GM21786 (cell line): ENCODE data around the gene RGPD6.
A peak's percentile ranks its signal among the peaks of the same experiment; 100 is the strongest.
"Not testable (repeated sequence)": the region's sequence is repeated elsewhere in the genome, so short reads cannot be mapped to it uniquely, and the experiment has no call there.

Experiments used
- ATAC-seq: cut with Tn5 transposase; IDR thresholded peaks from one replicate; pipeline ENCODE4 v1.9.1; 2021; ENCODE audit not compliant: unreplicated experiment

Gene RGPD6

DNA sequence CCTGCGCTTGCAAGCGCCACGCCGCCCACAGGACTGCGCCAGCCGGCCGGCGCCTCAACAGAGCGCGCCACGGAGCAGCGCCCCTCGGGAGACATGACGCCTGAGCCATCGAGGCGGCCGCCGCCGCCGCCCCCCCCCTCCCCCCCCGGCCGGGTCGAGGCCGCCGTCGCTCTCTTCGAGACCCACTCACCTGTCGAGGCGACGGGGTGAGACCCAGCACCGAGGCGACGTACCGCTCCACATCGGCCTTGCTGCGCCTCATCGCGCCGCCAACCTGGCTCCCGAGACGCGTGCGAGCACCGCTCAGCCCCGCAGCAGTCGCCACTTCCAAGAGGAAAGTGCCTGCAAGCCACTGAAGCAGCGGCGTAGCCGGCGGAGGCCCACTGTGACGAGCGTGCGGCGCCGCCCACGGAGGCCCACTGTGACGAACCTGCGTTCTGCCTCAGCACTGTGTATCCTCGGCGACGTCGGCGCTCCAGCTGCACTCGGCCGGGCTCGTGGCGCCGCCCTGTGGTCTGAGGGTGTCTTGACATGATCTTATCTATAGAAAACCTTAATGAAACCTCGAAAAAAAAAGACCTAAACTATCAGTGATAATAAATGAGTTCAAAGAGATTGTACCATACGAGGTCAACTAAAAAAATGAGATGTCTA lies at the start of gene RGPD6:
TSS of gene RGPD6 (minus strand) at position 460 of the 654 bp plus-strand sequence. CDS start at position 262, 198 bp downstream.
- ATAC-seq = peak; percentile 94

DNA sequence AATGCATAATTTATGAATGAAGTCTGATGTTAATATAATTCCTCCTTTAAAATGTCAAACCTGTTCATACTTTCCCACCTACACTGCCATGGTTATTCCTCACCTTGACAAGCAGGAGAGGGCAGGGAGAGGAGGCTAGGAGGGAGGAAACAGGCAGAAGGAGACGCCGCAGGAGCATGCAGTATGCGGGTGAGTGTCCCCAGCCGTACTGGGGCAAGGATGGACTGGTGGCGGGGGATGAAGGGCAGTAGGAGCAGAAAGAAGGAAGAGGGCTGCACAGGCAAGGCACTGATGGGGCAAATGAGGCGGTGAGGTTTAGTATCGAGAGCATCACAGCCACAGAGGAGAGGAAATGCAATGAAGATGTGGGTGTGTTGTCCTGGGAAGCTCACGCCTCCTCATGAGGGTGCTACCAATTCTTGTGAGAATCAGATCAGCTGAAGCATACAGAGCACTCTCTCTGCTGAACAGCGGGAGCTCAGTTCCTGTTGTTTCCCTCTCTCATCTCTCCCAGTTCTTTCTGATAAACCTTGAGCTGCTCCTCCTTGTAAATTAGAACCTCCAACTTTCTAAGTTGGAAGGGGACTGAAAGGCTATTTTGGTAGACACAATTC lies 42.4 kb upstream of the RGPD6 start:
- ATAC-seq = not testable (repeated sequence)

DNA sequence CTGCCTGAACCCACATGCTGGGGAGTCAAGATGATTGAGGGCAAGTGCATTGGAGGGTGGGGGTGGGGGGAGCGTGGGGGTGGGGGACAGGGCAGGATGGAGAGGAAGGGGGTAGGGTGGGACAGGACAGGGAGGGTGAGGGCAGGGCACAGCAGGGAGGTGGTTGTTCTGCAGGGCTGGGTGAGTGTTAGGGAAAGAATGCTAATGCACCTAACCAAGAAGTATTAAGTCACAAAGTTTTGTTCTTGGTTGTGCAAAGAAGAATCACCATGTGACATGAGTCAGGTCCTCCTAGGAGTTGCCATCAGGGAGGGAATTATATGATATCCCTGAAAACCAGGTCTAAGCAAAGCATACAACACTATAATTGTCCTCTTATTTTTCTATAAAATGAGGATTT lies 36.9 kb upstream of the RGPD6 start:
- ATAC-seq = not testable (repeated sequence)

GRCh38 chr2:110610613-110611250 lies 33.7 kb upstream of the RGPD6 start:
- not testable (repeated sequence) for ATAC-seq

- ATAC-seq = not testable (repeated sequence)
These were observed 33.0 kb upstream of the RGPD6 start for GRCh38 chr2:110609843-110610612.

- not testable (repeated sequence) for ATAC-seq
These were observed 31.9 kb upstream of the RGPD6 start for GRCh38 chr2:110608788-110609502.

- not testable (repeated sequence) for ATAC-seq
These were observed 28.0 kb upstream of the RGPD6 start for GRCh38 chr2:110605057-110605456.

DNA sequence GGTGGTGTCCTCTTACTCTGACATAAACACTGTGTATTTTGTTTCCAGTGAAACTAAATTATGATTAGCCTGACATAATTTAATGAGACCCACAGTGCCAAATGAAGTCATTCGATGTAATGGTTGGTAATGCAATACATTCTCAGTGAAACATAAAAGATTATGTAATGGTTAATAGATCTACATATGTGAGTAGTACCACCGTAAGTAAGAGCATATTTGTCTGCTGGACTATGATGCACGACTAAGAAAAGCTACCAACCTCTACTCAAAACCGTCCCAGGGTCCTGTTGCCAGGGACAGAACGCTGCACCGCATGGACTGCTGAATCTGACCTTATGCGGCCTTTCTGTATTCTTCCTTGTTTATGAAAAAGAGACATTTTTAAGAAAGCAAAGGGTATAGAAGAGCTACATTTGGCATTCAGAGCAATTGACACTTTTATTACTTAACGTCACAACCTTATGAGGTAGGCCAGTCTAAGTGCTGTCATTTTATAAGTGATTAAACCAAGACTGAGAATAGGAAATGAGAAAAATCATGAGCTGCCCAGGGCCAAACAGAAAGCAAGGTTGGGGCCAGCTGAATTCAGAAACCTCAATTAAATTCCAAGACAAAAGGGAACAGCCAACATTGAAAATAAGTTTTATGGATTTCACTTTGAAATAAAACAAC lies 27.0 kb upstream of the RGPD6 start:
- not testable (repeated sequence) for ATAC-seq

DNA sequence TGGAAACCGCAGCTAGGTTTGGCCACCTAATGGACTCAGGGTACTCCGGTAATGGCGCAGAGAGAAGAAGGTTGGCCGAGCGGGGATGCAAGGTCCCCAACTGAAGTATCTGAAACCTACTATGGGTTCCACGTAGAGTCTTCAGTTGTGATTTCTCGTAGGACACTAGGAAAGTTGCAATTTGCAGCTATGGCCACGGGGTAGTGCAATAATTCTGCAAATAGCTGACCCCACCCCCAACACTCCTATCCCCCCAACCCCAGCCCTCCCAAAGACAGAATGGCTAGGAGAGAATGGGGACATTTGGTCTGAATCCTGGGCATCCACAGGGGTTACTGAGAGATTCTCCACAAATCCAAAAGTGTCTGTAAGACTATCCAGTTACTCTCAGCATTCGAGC lies 25.1 kb upstream of the RGPD6 start:
- ATAC-seq = not testable (repeated sequence)

DNA sequence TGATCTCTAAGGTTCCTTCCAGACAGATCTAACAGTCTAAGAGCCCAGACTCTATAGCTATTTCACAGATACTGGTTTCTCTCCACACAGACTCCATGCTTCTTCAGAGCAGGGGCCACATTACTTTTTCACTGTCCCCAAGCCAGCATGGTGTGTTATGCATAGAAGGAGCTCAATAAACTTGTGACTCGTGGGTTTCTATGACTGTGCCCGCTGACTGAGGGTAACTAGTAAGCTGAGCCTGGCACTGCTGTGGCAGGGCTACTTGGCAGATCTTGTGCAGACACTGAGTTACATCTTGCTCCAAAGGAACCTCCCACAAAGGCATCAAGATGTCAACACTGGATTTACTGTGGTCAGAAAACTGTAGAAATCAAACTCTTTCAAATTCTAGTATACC lies 15.0 kb upstream of the RGPD6 start:
- not testable (repeated sequence) for ATAC-seq

- not testable (repeated sequence) for ATAC-seq
These were observed 12.8 kb upstream of the RGPD6 start for GRCh38 chr2:110589677-110590330.

DNA sequence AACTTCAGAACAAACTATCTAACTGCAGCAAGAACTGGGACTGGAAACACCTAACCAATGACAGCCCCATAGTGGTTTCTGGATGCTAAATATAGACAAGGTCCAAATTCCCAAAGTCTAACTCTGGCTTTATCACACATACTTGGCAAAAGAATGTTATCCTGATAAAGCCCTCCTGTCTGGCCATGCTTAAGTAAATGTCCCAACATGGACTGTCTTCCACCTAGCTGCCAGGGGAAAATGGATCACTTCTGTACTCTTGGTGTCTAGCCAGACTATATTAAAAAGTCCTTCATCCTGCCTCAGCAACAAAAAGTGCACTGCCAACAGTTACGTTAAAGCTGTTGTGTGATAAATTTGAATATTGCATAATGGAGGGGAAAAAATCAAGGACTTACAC lies 11.5 kb upstream of the RGPD6 start:
- not testable (repeated sequence) for ATAC-seq

- not testable (repeated sequence) for ATAC-seq
These were observed 2.4 kb upstream of the RGPD6 start for GRCh38 chr2:110579216-110579965.

- ATAC-seq = peak; percentile 56
These were observed 1.4 kb upstream of the RGPD6 start for GRCh38 chr2:110578429-110578828.

DNA sequence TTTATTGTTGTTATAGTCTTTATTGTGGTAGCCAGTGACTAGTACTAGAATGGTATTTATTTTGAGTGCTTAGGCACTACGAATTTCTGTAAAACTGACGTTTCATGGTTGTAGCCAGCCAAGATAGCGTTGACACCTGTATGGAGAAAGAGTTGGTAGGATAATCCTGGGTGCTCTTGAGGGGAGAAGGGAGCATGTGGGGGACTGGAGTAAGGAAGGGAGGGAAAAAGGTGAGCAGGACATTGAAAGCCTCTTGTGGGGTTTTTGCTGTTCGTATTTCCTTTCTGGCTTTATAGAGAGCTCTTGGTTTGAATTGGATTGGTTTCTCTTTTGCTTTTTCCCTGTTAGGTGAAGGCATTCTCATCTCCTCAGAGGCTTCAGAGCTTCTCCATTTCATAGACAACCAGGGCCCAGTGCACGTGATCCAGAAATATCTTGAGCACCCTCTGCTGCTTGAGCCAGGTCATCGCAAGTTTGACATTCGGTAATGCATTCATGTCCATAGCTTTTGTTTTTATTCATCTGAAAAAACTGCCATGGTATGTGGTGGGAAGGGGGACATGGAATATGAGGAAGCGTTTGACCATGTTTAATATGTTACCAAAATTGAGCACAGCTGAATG lies 77.2 kb downstream of the RGPD6 start:
- ATAC-seq = peak; percentile 94

DNA sequence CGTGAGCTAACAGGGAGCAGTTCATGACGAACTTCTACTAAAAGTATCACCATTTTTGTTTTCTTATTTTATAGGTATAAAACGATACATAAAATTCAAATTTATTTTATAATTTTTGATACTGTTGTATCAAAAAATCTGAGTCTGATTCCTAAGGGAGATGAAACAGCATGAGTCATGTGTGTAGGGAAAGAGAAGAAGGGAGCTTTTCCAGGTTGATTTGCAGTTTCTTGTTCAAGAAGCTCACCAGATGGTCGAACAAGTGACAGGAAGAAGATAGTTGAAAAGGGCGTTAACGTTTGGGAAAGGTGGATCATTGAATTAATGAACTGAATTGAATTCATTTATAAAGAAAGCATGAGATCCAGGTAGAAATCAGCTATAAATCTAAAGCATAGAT lies 81.0 kb downstream of the RGPD6 start:
- ATAC-seq = not testable (repeated sequence)

GRCh38 chr2:110494488-110494887 lies 82.5 kb downstream of the RGPD6 start:
- ATAC-seq = not testable (repeated sequence)

- ATAC-seq = not testable (repeated sequence)
These were observed 88.0 kb downstream of the RGPD6 start for GRCh38 chr2:110488991-110489390.
